Type B pancreatic cell (in vitro differentiated cells): ENCODE data around the gene GRAMD4. TPM values are rescaled to one million over a fixed set of nuclear protein-coding genes. Genes with fewer than 3 reads are reported as not detected.

Source experiments
- DNase-seq: peaks from one replicate; pipeline ENCODE4 v3.0.0; 2021; ENCODE audit warnings: mixed read lengths; ENCODE audit not compliant: unreplicated experiment; ENCODE audit errors: extremely low spot score
- H3K27ac Mint-ChIP-seq: 2 replicates; pipeline ENCODE4 v1.8.0; 2021; ENCODE audit warnings: mild to moderate bottlenecking, mixed read lengths
- H3K27me3 Mint-ChIP-seq: 2 replicates; pipeline ENCODE4 v1.8.0; 2021; ENCODE audit warnings: mixed read lengths
- H3K36me3 Mint-ChIP-seq: 2 replicates; pipeline ENCODE4 v1.8.0; 2021; ENCODE audit warnings: mixed read lengths
- H3K4me1 Mint-ChIP-seq: one replicate; pipeline ENCODE4 v1.8.0; 2021; ENCODE audit warnings: mixed read lengths; ENCODE audit not compliant: unreplicated experiment
- H3K4me3 Mint-ChIP-seq: 2 replicates; pipeline ENCODE4 v1.8.0; 2021; ENCODE audit warnings: mild to moderate bottlenecking, mixed read lengths
- H3K9me3 Mint-ChIP-seq: 2 replicates; pipeline ENCODE4 v1.8.0; 2021; ENCODE audit warnings: mixed read lengths
- total RNA-seq: library from RNA; stranded (reverse); gene quantifications from 2 replicates; pipeline ENCODE4 v1.2.1, GENCODE V29; 2021; ENCODE audit warnings: low replicate concordance
- TF ChIP-seq, protein P1 (sequence below): fragments of 200-600 bp; sonication (generic); conservative IDR thresholded peaks from 2 replicates; pipeline ENCODE4 v1.5.0; 2021; ENCODE audit warnings: antibody characterized with exemption, mild to moderate bottlenecking

Gene GRAMD4
- total RNA-seq, 1 donor from 2014 or later: 56.4 TPM

DNA sequence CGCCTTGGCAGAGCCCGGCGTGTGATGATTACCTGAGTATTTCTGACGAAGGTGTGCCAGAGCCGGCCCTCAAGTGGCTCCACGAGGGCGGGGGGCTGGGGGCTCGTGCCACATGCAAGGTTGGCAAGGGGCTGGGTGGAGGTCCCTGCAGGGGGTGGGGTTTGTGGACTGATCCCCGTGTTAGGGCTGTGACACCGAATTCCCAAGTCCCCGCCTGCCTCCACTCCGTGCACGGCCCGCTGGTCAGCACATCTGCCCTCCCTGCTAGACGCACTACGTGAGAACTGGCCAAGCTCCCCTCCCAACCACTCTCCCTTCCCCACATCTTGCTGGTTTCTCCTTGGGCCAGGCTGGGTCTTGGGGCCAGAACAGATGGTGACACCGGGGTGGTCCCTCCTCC is 34.2 kb downstream of the GRAMD4 start:
- Mint-ChIP-seq H3K9me3 (no peaks in the 10 kb centered on the region), H3K36me3 (peaks cover 4% of the 10 kb centered on the region), H3K27me3 (no peaks in the 10 kb centered on the region), H3K4me3 (no peak overlapping the region), H3K27ac (no peak overlapping the region), H3K4me1 (peaks cover 34% of the 10 kb centered on the region)
- TF ChIP-seq, protein P1, sequence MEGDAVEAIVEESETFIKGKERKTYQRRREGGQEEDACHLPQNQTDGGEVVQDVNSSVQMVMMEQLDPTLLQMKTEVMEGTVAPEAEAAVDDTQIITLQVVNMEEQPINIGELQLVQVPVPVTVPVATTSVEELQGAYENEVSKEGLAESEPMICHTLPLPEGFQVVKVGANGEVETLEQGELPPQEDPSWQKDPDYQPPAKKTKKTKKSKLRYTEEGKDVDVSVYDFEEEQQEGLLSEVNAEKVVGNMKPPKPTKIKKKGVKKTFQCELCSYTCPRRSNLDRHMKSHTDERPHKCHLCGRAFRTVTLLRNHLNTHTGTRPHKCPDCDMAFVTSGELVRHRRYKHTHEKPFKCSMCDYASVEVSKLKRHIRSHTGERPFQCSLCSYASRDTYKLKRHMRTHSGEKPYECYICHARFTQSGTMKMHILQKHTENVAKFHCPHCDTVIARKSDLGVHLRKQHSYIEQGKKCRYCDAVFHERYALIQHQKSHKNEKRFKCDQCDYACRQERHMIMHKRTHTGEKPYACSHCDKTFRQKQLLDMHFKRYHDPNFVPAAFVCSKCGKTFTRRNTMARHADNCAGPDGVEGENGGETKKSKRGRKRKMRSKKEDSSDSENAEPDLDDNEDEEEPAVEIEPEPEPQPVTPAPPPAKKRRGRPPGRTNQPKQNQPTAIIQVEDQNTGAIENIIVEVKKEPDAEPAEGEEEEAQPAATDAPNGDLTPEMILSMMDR: no peak
- no peak for DNase-seq

DNA sequence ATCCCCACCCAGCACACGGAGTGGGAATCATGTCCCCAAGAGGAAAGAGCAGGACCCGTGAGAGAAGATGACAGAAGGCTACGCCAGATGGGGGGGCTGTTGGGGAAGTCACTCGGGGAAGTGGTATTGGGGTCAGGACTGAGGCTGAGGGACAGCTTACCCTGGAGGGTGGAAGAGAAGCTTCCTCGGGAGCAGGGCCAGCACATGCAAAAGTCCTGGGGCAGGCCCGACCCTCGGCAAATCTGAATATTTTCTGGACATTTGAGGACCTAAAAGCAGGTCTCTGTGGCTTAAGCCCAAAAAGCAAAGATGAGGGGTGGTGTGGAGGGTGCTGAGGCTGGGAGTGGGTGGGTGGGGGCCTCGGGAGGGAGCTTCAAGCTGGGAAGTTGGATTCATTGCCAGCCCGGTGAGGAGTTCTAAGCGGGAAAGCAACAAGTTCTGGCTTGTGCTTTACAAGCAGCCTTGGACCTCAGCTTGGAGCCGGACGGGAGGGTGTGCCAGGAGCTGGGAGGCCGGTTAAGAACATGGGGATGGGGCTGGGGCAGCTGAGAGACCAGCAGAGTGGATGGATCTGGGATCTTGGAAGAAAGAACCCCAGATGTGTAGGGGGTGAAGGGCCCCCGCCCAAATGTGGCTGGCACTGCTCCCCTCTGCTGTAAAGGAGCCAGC is 34.9 kb downstream of the GRAMD4 start:
- TF ChIP-seq, protein P1: no peak
- Mint-ChIP-seq H3K36me3 (no peaks in the 10 kb centered on the region), H3K27me3 (no peaks in the 10 kb centered on the region), H3K9me3 (no peaks in the 10 kb centered on the region), H3K27ac (no peak overlapping the region), H3K4me1 (peaks cover 29% of the 10 kb centered on the region), H3K4me3 (no peak overlapping the region)
- no peak for DNase-seq

DNA sequence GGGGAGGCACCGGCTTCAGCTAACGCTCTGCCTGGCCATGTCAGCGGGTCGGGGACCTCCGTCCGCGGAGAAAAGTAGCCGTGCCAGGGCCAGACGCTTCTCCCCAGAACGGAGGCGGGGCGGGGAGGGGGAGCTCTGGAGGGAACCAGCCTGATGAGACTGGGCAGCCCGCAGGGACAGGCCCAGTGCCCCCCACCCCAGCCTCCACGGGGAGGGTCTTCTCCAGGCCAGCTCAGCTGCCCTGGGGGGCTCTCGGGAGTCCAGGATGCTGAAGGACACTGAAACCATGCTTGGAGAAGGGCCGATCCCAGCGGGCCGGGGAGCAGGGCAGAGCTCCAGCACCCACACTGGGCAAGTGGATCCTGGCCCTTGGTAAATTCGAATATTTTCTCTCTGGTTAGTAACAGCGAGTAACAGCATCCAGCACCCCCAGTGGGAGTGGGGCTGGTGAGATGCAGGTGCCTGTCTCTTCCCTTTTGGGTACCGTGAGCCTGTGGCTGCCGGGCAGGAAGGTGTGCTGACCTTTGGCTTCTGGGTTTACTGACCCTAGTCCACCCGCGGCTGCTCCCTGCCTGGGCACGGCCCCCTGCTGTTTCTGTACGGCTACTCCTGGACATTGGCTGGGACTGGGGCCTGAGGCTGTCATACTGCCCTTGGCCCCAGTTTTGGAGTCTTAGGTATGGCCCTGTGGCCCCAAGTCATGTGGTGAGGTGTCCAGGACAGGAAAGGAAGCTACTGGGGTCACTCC is 35.8 kb downstream of the GRAMD4 start:
- TF ChIP-seq, protein P1: no peak
- Mint-ChIP-seq H3K9me3 (no peaks in the 10 kb centered on the region), H3K4me1 (peaks cover 26% of the 10 kb centered on the region), H3K27me3 (no peaks in the 10 kb centered on the region), H3K27ac (no peak overlapping the region), H3K36me3 (no peaks in the 10 kb centered on the region), H3K4me3 (no peak overlapping the region)
- no peak for DNase-seq

DNA sequence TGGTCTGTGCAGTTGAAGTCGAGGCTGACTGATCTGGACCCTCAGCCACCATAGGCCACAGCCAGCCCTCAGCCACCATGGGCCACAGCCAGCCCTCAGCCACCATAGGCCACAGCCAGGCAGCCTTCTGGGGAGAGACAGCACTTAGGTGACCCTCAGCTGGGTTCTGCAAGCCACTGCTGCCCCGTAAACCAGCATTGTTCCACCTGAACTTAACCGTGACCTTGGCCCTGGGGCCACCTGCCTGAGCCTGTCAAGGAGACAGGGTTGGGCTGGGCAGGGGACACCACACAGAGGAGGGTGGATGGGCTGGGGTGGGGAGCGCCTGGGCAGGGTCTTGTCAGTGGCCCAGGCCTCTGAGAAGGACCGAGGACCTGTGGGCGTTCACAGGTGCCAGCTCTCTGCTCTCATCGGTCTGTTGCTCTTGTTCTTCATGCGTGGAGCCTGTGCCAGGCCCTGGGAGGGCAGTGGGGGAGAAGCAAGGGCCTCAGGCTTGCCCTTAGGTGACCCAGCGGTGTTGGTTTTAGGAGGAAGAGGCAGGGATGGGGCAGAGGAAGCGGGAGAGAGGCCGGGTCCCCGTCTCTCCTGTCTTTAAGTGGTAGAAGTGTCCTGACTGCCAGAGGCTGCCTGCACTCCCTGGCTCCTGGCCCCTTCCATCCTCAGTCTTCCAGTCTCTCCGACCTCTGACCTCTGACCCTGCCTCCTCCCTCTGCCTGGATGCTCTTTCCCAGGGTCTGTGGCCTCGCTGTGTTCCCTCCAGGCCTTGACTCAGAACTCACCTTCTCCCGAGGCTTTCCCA is 36.9 kb downstream of the GRAMD4 start:
- TF ChIP-seq, protein P1: no peak
- H3K4me3 Mint-ChIP-seq: no peak overlapping the region
- H3K4me1 Mint-ChIP-seq: peaks cover 22% of the 10 kb centered on the region
- no peak for DNase-seq
- H3K36me3 Mint-ChIP-seq: no peaks in the 10 kb centered on the region
- H3K9me3 Mint-ChIP-seq: no peaks in the 10 kb centered on the region
- no peaks in the 10 kb centered on the region for H3K27me3 Mint-ChIP-seq
- H3K27ac Mint-ChIP-seq: no peak overlapping the region

DNA sequence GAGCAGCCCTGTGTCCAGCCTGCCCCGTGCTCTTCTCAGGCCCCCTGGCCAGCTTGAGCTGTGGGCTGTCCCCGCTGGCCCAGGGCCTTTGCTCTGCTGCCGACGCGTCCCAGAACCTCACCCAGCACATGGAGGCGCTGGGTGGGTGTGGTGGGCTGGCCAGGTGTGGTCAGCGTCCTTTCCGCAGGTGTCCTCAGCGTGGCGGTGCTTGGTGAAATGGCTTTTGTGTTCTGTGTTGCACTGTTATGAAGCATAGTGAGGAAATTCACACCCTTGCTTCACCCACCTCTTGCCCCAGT is 37.4 kb downstream of the GRAMD4 start:
- Mint-ChIP-seq H3K4me3 (no peak overlapping the region), H3K36me3 (no peaks in the 10 kb centered on the region), H3K9me3 (no peaks in the 10 kb centered on the region), H3K27me3 (no peaks in the 10 kb centered on the region), H3K4me1 (peaks cover 18% of the 10 kb centered on the region), H3K27ac (no peak overlapping the region)
- TF ChIP-seq, protein P1: no peak
- DNase-seq: no peak
